H1 (cell line): ENCODE results near the gene DBF4B. TPM values are rescaled to one million over a fixed set of nuclear protein-coding genes. Genes with fewer than 3 reads are reported as not detected.

Source experiments
- ASH2L ChIP-seq: fragments of 200-600, 300-600 bp; sonication (generic); IDR thresholded peaks from one replicate; pipeline ENCODE4 v1.7.1; 2017; ENCODE audit warnings: low read length
- CBX8 ChIP-seq: fragments of 300-800, 300-1000 bp; sonication (generic); IDR thresholded peaks from 2 replicates; pipeline ENCODE4 v1.7.1; 2016; ENCODE audit warnings: low read depth, low read length, borderline replicate concordance
- CEBPB ChIP-seq: IDR thresholded peaks from 2 replicates; pipeline ENCODE4 v1.6.1; 2012; ENCODE audit warnings: low read depth, low read length
- CHD7 ChIP-seq: fragments of 300-600 bp; sonication (generic); IDR thresholded peaks from 2 replicates; pipeline ENCODE4 v1.7.1; 2012; ENCODE audit warnings: low read length, moderate library complexity, mild to moderate bottlenecking, inconsistent platforms; ENCODE audit not compliant: insufficient replicate concordance
- E2F6 ChIP-seq: IDR thresholded peaks from 2 replicates; pipeline ENCODE4 v1.6.1; 2012; ENCODE audit warnings: inconsistent platforms
- POLR2A ChIP-seq, 2 experiments: IDR thresholded peaks; 1 replicate in 1 of 2; 2 replicates in 1 of 2; pipeline ENCODE4 v1.6.1; 2011; ENCODE audit warnings: low read depth in 2 of 2, low read length in 2 of 2, mild to moderate bottlenecking in 2 of 2; ENCODE audit errors: control extremely low read depth in 1 of 2
- RBBP5 ChIP-seq: IDR thresholded peaks from 2 replicates; pipeline ENCODE4 v1.7.1; 2012; ENCODE audit warnings: low read depth, mild to moderate bottlenecking, inconsistent platforms, low read length, moderate library complexity, borderline replicate concordance
- SIRT6 ChIP-seq: IDR thresholded peaks from one replicate; pipeline ENCODE4 v1.7.1; 2012; ENCODE audit warnings: low read length, inconsistent platforms
- TAF1 ChIP-seq: IDR thresholded peaks from 2 replicates; pipeline ENCODE4 v1.6.1; 2011; ENCODE audit warnings: mild to moderate bottlenecking, low read depth, low read length
- TBP ChIP-seq: IDR thresholded peaks from 2 replicates; pipeline ENCODE4 v1.6.1; 2011; ENCODE audit warnings: low read depth, low read length, improper control_type of control experiment
- ZNF274 ChIP-seq: IDR thresholded peaks from 2 replicates; pipeline ENCODE4 v1.7.0; 2012; ENCODE audit warnings: low read length, borderline replicate concordance; ENCODE audit errors: extremely low read depth
- polyA plus RNA-seq, 7 experiments: library from polyadenylated mRNA; depleted of rRNA in 3 of 7; stranded (reverse) in 5 of 7; unstranded in 2 of 7; fragments of >200 nt in 5 of 7; fragments of 200-250 nt in 2 of 7; gene quantifications; 1 replicate in 5 of 7; 2 replicates in 1 of 7; 4 replicates in 1 of 7; pipeline versions ENCODE4 v1.2.1 to v1.2.3, GENCODE V29; 2011 to 2013; ENCODE audit warnings: missing spikeins in 2 of 7, mixed read lengths in 2 of 7
- total RNA-seq: library from RNA; stranded (reverse); fragmentation: NEBNext Ultra II Directional; extraction: Animal tissue kit (Norgen Biotek cat#: 25700); gene quantifications from 2 replicates; pipeline ENCODE4 v1.2.1, GENCODE V29; 2021

DBF4B gene
- total and polyA plus RNA-seq, 2 of the 8 experiments (the other 6 are each of a cell fraction or from before 2014, with no cell fraction given) = 20.2 to 26.9 TPM

GRCh38 chr17:44689477-44690217 lies 18.8 kb upstream of the DBF4B start, which contains the start of gene CCDC43 (continued):
- TF ChIP-seq CHD7 = no peak
- peak; percentile 96 to 97 for TF ChIP-seq POLR2A (IDR thresholded peaks at IDR 0.05; ENCODE audit: control extremely low read depth in 1 of 2, low read depth in 2 of 2, low read length in 2 of 2)
- peak; percentile 23; the same call in 1 of the 2 replicates for TF ChIP-seq E2F6
- TF ChIP-seq SIRT6 = no peak
- peak; percentile 86 for TF ChIP-seq ASH2L
- TF ChIP-seq TBP = peak; percentile 93
- TF ChIP-seq CBX8 = no peak
- TF ChIP-seq RBBP5 = peak; percentile 79
- no peak for TF ChIP-seq CEBPB
- peak; percentile 97 for TF ChIP-seq TAF1
- TF ChIP-seq ZNF274 = no peak
